GM12801 (cell line): Measurements from ENCODE around the gene C2orf69.

ENCODE experiments used
- CTCF ChIP-seq: IDR thresholded peaks from one replicate; pipeline ENCODE4 v1.5.1; 2011; ENCODE audit warnings: control low read depth; ENCODE audit not compliant: insufficient read length; ENCODE audit errors: extremely low read depth

C2orf69 gene

GRCh38 chr2:199922856-199923255, 11.8 kb downstream of the C2orf69 start:
- TF ChIP-seq CTCF, result no peak

- no peak for TF ChIP-seq CTCF
Observed at GRCh38 chr2:199923924-199924323, 12.8 kb downstream of the C2orf69 start.

GRCh38 chr2:199926806-199927205, 15.7 kb downstream of the C2orf69 start:
- TF ChIP-seq CTCF, result no peak

GRCh38 chr2:199928226-199928625, 17.1 kb downstream of the C2orf69 start:
- TF ChIP-seq CTCF, result no peak

GRCh38 chr2:199928626-199929025, 17.5 kb downstream of the C2orf69 start:
- TF ChIP-seq CTCF, result no peak

GRCh38 chr2:199929262-199929661, 18.2 kb downstream of the C2orf69 start:
- no peak for TF ChIP-seq CTCF

GRCh38 chr2:199932312-199932855, 21.3 kb downstream of the C2orf69 start:
- no peak for TF ChIP-seq CTCF
